M059J (cell line): ENCODE data around the gene THOC5. TPM values are rescaled to one million over a fixed set of nuclear protein-coding genes. Genes with fewer than 3 reads are reported as not detected.

Experiments used
- DNase-seq: peaks from one replicate; pipeline ENCODE4 v3.0.0-alpha.2; 2012; ENCODE audit warnings: low read depth
- total RNA-seq: library from RNA; depleted of rRNA; stranded (reverse); fragments of >200 nt; shearing (Covaris generic); gene quantifications from 2 replicates; pipeline ENCODE4 v1.2.3, GENCODE V29; 2014; rRNA removed

Gene THOC5
- total RNA-seq, 1 experiment from 2014 or later, result 30.5 TPM

DNA sequence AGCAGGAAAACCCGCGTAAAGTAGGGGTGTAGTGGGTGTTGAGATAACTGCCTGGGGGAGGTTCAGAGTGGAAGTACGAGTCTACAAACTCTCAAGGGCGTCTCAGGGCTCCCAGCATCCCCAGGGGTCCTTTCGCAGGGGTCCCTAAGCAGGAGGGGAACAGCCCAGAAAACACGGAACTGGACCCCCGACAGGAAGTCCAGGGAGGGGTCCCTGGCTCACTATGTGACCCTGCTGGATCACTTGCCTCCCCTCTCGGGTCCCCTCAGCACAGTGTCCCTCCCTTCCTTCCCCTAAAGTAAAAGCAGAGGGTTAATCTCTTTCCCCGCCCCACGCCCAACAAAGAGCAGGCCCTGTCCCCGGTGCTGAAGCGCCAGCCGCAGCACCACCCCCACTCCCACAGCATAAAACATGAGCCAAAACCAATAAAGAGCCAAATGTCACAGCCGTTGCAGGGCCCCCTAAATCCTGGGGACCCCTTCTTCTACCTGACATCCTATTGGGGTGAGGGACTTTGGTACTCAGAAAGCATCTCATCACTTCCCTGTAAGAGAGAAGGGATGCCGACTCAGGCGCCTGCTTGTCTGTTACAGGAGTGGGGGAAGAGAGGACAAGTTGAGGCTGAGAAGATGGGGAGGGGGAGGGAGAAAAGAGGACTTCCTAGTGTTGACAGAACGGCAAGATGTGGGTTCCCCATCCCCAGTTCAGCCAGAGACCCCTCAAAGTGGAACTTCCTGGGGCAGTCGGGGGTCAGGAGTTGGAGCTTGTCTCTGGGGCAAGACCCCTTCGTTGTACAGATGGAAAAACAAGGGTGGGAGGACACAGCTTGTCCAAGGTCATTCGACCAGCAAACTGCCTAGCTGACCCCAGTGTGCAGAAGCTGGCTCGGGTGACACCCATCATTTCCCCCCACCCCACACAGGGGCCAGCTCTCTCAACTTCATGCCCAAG, 75.0 kb downstream of the THOC5 start:
- DNase-seq, result no peak

GRCh38 chr22:29477723-29478318, 75.7 kb downstream of the THOC5 start:
- no peak for DNase-seq

DNA sequence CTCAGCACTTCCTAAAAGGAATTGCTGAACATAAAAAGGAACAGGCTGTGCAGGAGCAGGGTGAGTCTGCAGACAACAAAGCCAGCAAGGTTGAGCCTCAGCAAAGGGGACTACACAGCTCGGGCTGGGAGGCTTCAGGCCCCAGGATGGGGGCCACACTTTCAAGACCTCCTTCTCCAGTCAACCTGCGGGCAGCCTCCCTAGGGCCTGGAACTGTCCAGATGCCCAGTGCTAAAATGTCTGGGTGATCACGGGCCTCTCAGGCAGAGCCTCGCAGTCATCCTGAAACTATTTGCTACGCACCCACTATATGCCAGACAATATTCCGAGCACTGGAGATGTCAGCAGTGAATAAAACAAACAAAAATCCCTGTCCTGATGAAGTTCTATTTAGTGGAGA, 77.4 kb downstream of the THOC5 start:
- no peak for DNase-seq

- DNase-seq, result no peak
These were observed 78.0 kb downstream of the THOC5 start for GRCh38 chr22:29475550-29475949.

GRCh38 chr22:29473001-29473400, 80.6 kb downstream of the THOC5 start:
- DNase-seq, result no peak

DNA sequence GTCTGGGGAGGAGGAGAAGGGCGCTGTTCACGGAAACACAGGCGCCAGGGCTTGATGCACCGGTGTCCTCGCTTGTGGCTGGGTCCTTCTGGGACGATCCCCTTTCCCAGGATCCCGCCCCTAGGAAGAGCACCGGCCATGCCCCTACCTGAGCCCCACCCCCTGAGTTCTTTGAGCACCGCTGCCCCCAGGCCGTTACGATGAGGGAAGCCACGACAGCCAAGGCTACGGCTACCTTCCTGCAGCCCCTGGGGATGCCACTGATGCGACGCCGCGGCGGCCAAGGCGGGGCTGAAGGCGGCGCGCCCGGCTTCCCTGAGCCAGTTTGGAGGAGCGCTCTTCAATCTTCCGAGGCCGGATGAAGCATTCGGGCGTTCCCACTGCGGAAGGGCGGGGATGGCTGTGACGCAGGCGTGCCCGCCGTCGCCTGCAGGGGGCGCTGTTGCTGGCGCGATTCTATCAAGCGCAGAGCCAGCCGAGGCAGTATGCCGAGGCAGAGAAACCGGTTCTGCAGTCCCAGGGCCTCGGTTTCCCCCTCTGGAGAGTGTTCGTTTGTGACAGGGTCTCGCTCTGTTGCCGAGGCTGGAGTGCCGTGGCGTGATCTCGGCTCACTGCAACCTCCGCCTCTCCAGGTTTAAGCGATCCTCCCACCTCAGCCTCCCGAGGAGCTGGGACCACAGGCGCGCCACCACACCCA, 83.2 kb downstream of the THOC5 start:
- DNase-seq, result peak; percentile 49

- DNase-seq, result no peak
These were observed 83.8 kb downstream of the THOC5 start for GRCh38 chr22:29469755-29470154.

- no peak for DNase-seq
These were observed 89.0 kb downstream of the THOC5 start for GRCh38 chr22:29464581-29464980.

- no peak for DNase-seq
These were observed 89.9 kb downstream of the THOC5 start for GRCh38 chr22:29463629-29464028.

DNA sequence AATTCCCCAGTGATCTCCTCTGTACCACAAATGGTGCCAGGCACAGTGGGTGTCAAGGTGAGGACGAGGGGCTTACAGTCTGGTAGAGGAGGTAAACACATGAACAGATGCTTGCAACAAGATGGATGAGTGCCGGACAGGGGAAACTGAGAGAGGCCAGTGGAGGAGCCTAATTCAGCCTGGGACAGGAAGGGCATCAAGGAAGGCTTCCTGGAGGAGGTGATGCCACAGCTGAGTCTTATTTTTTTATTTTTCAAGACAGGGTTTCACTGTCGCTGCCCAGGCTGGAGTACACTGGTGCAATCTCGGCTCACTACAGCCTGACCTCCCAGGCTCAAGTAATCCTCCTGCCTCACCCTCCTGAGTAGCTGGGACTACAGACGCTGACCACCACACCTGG, 92.3 kb downstream of the THOC5 start:
- no peak for DNase-seq

DNA sequence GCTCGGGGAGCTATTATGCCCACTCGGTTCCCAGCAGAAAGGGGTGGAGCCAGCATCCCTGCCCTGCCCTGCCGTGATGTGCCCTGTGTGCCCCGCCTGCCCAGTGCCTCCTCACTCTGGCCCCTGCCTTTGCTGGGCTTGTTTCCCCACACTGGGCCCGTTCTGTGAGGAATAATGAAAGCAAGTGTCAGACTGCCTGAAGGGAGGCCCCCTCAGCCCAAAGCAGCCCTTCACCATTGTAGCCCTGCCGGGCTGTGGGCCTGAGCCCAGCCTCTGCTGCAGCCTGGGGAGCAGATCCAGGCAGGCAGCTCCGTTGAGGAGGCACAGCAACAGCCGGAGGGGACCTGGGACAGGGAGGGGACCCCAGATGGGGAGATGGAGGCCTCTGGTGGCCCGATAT, 93.8 kb downstream of the THOC5 start:
- no peak for DNase-seq

DNA sequence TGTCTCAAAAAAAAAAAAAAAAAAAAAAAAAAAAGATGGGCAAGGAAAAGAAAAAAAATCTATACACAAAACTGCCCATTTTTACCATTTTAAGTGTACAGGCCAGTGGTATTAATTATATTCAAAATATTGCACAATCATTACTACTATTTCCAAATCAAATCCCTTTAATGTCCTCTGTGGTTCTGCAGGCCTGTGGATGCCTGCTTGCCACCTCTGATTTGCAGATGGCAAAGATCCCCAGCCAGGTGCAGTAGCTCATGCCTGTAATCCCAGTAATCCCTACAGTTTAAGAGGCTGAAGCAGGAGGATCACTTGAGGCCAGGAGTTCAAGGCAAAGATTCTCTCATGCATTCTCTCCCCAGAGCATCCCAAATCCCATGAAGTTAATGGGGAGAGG, 95.0 kb downstream of the THOC5 start:
- no peak for DNase-seq

DNA sequence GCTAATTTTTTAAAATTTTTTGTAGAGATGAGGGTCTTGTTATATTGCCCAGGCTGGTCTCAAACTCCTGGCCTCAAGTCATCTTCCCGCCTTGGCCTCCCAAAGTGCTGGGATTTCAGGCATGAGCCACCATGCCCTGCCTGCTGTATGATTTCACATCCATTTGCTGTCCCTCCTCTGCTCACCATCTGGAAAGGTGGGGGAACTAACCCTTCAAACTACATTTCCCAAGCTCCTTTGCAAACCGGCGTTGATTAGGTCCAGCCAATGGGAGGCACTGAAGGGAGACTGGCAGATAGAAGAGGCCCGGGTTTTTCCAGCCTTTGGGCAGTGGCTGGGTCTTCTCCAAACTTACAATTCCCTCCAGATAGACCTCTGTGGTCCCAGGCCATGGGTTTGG, 95.8 kb downstream of the THOC5 start:
- DNase-seq, result peak; percentile 58

- DNase-seq, result no peak
These were observed 97.3 kb downstream of the THOC5 start for GRCh38 chr22:29456211-29456671.

Other genes with a start within 250 kb of the THOC5 start
- gene GAS2L1, start 247.1 kb downstream of the THOC5 start, total RNA-seq, result 10.2 and 17.2 TPM in 2 replicates
- gene RASL10A, start 238.1 kb downstream of the THOC5 start, total RNA-seq, result 0.07 TPM in 1 of 2 replicates, not detected in the other
- gene AP1B1, start 165.2 kb downstream of the THOC5 start, total RNA-seq, result 33.8 and 65.6 TPM in 2 replicates
- gene RFPL1, start 115.2 kb downstream of the THOC5 start, total RNA-seq, result not detected in 2 replicates
- gene NEFH, start 73.5 kb downstream of the THOC5 start, total RNA-seq, result not detected in 2 replicates
- 67.4 and 71.3 TPM in 2 replicates for gene NIPSNAP1, start 27.4 kb upstream of the THOC5 start, total RNA-seq
- 50.5 and 86.0 TPM in 2 replicates for gene NF2, start 49.9 kb upstream of the THOC5 start, total RNA-seq
- gene CABP7, start 166.2 kb upstream of the THOC5 start, total RNA-seq, result 0.52 and 1.7 TPM in 2 replicates
- gene ZMAT5, start 213.2 kb upstream of the THOC5 start, total RNA-seq, result 19.4 and 27.5 TPM in 2 replicates
- 126 and 140 TPM in 2 replicates for gene UQCR10, start 213.6 kb upstream of the THOC5 start, total RNA-seq